ENCODE results near the gene RIMBP2.

The RIMBP2 gene

GRCh38 chr12:130581782-130582181 is 134.3 kb downstream of the RIMBP2 start:
- in situ Hi-C loops (cut with MboI; ENCODE audit: low sequenced_read_pairs), result no loop called here

DNA sequence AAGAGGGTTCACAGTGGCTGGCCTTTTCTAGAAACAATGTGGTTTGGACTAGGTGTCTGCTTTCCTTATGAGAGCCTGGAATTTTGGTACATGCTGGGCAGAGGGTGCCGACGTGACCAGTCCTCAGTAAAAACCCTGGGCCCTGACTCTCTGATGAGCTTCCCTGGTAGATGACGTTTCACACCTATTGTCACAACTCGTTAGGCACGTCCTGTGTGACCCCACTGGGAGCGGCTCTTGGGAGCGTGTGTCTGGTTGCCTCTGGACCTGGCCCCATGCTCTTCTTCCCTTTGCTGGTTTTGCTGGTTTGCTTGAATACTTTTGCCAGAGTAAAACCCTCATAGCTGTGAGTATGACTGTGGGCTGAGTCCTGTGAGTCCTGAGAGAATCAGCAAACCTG is 136.9 kb downstream of the RIMBP2 start:
- in situ Hi-C loops (cut with MboI; ENCODE audit: low sequenced_read_pairs), result no loop called here

- in situ Hi-C loops (cut with MboI; ENCODE audit: low sequenced_read_pairs), result no loop called here
Measured at GRCh38 chr12:130577351-130577750, 138.7 kb downstream of the RIMBP2 start.

DNA sequence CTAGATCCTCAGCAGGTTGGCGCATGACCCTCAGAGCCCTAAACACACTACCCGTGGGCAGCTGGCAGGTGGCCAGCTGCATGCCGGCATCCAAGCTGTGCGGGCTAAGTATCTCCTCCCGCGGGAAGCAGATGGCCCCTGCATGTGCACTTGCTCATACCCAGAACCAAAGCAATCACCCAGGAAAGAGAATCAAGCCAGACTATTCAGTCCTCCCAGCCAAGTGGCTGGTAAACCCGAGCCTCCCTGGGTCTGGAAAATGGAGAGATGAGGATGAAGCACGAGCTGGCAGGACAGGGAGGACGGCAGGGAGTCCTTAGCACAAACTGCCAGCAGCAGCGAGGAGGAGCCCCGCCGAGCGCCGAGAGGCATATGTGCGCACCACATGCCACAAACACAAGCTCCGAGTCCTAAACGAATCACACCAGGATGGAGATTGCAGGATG is 139.7 kb downstream of the RIMBP2 start:
- in situ Hi-C loops (cut with MboI; ENCODE audit: low sequenced_read_pairs), result no loop called here

DNA sequence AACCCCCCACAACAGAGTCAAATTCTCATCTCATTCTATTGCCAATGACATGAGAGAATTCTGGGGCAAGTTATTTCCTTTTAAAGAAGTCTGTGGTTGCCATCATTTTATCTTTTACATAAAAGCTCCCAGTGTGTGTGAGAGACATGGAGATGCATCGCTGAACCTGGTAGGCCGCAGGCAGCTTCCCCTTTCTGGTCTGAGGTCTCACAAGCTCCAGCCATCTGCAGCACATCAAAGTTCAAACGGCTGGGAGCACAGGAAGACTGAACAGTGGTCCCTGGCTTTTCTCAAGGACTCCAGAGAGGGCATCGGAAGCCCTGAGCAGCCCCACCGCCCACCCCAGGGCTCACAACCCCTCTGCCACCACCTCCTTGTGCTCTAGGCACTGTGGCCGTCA is 141.7 kb downstream of the RIMBP2 start:
- in situ Hi-C loops (cut with MboI; ENCODE audit: low sequenced_read_pairs), result no loop called here

DNA sequence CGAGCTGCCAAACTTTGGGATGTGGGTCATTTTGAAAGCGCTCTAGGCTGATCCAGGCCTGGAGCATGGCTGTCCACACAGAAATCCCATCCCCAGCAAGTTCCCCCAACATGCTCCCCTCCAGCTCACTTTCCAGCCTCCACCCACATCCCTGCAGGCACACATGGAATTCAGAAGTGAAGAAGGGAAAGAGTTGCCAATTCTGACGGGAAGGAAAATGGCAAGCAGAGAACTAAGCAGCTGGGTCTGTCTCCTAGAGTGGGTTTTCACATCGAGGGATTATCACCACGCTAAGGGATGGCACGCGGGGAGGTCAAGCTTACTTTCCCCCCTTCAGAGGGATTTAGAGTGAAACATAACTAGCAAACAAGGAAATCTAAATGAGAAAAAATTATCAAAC is 142.3 kb downstream of the RIMBP2 start:
- in situ Hi-C loops (cut with MboI; ENCODE audit: low sequenced_read_pairs), result no loop called here

- in situ Hi-C loops (cut with MboI; ENCODE audit: low sequenced_read_pairs), result no loop called here
Measured at GRCh38 chr12:130573235-130573634, 142.9 kb downstream of the RIMBP2 start.

DNA sequence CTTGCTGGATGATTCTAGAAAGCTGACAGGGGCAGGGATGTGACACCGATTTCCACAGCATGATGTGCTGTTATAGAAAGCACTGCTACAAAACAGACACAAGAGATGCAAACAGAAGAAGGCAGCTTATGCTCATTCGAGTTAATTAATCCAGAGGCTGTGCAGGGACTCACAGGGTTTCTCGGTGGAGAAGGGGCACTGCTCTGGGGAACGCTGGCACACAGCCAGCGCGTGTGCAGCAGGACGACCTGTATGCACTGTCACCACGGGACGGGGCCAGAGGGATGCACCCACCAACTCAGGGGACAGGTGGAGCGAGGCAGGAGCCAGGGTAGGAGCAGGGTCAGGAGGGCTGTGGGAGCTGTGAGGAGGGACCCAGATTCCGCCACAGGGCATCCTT is 143.5 kb downstream of the RIMBP2 start:
- in situ Hi-C loops (cut with MboI; ENCODE audit: low sequenced_read_pairs), result no loop called here

DNA sequence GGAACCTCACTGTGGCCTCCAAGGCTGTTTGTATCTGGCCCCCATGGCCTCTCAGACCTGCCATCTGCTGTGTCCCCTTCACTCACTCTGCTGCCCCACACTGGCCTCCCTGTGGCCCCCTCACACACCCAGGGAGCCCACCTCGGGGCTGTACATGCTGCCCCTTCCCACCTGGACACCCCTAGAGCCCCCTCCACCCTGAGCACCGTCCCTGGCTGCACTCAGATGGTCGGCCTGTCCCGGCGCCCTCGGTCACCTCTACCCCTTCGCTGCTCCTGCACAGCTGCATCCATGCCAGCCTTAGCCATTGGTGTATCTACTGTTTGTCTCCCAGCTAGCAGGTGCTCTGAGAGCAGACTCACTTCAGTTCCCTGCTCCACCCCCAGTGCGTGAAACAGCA is 144.4 kb downstream of the RIMBP2 start:
- in situ Hi-C loops (cut with MboI; ENCODE audit: low sequenced_read_pairs), result no loop called here

GRCh38 chr12:130571089-130571488 is 145.0 kb downstream of the RIMBP2 start:
- in situ Hi-C loops (cut with MboI; ENCODE audit: low sequenced_read_pairs), result no loop called here

GRCh38 chr12:130569521-130569920 is 146.6 kb downstream of the RIMBP2 start:
- in situ Hi-C loops (cut with MboI; ENCODE audit: low sequenced_read_pairs), result no loop called here

DNA sequence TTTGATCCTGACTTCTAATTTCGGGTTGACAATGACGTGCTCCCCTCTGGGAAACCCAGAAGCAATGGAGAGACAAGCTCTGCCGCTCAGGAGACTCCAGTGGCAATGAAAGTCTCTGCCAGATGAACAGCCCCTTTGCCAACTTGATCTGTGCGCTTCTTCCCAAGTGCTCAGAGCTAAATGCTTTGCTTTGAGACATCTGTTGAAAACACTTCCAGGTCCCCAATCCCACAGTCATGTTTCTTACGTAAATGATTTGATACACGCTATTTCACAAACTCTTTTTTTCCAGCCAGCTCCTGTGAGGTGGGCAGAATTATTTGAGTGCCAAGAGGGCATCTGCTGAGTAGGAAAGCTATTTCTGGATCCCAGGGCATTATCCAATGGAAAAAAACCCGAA is 147.6 kb downstream of the RIMBP2 start:
- in situ Hi-C loops (cut with MboI; ENCODE audit: low sequenced_read_pairs), result no loop called here

- in situ Hi-C loops (cut with MboI; ENCODE audit: low sequenced_read_pairs), result no loop called here
Measured at GRCh38 chr12:130568041-130568440, 148.1 kb downstream of the RIMBP2 start.

DNA sequence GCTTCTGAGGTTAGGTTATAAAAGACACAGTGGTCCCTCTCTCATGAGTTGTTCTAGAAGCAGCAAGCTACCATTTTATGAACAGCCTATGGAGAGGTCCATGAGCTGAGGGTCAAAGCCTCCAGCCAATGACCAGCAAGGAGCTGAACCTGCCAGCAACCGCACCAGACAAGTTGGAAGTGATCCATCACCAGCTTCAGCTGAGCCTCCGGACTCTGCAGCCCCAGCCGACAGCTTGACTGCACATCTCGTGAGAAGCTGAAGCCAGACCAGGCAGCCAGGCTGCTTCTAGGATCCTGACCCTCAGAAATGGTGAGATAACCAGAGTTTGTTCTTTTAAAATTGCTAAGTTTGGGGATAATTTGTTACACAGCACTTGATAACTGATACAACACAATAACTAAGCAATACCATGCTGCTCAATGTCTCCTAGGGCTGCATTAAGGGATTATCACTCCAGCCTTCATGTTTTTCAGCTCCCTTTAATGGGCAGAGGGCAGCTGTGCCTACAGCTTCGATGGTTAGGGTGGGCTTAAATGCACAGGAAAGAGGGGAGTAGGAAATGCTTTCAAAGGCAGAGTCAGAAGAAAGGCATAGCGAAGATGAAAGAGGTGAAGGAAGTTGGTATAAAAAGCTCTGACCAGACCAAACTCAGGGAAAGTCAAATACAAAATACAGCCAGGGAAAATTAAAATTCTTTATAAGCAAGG is 149.5 kb downstream of the RIMBP2 start:
- in situ Hi-C loops (cut with MboI; ENCODE audit: low sequenced_read_pairs), result no loop called here

DNA sequence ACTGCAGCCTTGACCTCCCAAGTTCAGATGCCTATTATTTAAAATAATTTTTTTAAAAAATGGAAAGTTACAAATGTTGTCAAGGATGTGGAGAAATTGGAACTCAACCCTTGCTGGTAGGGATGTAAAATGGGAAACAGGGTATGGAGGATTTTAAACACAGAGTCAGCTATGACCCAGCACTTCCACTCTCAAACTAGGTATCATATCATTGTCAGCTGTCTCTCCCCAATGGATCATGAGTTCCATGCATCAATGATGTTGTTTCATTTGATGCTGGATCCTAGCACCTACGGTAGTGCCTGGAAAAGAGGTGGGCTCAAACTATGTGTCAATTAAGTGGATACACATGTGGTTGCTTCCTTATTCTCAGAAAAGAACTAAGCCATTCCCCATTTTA is 150.9 kb downstream of the RIMBP2 start:
- in situ Hi-C loops (cut with MboI; ENCODE audit: low sequenced_read_pairs), result no loop called here

DNA sequence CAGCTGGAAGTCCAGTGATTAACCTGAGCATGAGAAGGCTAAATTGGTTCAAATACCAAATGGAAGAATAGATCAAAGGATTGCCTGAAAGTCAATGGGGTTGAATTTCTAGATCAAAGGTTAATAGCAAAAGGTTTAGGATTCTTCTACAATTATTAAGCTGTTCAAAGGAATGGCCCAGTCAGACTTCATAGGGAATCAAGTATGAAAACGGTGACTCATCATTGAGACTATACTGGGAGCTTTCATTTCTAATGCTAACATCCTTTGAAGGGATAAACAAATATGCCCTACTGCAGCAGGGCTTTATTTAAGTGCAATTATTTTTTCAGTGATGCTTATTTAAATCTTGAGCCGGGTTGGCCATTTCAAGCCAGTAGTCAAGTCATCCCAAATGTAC is 152.8 kb downstream of the RIMBP2 start:
- in situ Hi-C loops (cut with MboI; ENCODE audit: low sequenced_read_pairs), result no loop called here

DNA sequence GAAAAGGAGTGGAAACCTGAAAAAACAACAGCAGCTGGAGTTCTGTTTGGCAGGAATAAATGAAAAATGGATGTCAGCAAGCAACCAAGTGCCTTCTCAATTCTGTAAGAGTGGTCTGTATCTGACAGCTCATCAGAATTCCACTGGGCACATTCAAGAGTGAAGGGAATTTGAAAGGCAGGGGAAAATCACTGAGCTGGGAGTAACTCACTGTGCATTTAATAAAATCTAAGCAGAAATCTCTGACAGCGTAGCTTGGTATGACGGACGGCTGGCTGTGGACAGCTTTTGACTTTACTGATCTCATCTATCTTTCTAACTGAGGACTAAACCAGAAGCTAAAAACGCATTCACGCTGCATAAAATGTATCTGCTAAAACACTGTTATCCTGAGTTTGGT is 153.4 kb downstream of the RIMBP2 start:
- in situ Hi-C loops (cut with MboI; ENCODE audit: low sequenced_read_pairs), result no loop called here

GRCh38 chr12:130560321-130560720 is 155.8 kb downstream of the RIMBP2 start:
- in situ Hi-C loops (cut with MboI; ENCODE audit: low sequenced_read_pairs), result no loop called here

DNA sequence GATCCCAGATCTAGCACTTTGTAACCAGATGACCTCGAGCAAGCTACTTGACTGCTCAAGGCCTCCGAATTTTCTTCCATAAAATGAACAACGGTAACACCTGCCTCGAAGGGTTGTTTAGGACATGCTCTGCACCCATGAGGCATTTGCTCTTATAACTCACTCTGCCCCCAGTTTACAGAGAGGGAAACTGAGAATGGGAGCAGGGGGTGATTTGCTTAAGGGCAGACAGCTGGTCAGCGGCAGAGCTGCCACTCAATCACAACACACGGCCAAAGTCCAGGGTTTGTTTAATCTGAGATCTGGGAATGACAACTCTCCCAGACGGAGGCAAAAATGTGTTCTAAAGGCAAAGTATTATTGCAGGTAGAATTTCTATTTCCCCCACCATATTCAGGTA is 156.3 kb downstream of the RIMBP2 start:
- in situ Hi-C loops (cut with MboI; ENCODE audit: low sequenced_read_pairs), result no loop called here

DNA sequence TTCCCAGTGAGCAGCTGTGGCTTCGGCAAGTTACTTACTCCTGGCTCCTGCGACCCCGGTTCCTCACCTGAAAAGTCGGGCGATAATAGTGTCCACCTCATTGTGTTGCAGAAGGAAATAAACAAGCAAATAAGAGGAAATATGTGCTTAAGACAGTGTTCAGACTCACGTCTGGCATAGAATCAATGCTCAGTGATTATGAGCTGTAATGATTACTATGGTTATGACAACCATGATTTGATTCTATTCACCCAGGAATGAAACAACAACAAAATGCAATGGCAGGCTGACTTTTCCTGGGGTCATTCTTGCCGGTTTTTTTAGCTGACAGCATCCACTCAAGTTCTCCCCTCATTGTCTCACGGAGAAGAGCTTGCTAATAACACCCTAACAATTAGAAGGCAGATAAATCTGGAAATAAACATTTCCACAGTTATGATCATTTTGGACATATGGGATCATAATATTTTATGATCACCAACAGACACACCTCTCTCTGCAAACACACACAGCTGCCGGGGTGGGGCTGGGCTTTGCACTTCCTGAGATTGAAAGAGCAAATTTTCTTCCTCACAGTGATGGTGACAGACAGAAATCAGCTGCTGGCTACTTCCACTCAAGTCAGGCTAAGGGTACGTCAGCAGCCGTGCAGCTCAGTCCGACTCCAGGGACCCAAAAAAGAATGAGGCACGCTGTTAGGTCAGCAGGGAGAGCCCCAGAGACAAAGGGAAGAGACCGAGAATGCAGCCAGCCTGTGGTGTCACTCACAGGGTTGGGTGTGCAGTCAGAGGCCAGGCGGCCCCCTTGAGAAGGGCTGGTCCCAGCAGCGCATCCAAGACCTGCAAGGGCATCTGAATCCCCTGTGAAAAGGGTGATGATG is 158.0 kb downstream of the RIMBP2 start:
- in situ Hi-C loops (cut with MboI; ENCODE audit: low sequenced_read_pairs), result no loop called here

DNA sequence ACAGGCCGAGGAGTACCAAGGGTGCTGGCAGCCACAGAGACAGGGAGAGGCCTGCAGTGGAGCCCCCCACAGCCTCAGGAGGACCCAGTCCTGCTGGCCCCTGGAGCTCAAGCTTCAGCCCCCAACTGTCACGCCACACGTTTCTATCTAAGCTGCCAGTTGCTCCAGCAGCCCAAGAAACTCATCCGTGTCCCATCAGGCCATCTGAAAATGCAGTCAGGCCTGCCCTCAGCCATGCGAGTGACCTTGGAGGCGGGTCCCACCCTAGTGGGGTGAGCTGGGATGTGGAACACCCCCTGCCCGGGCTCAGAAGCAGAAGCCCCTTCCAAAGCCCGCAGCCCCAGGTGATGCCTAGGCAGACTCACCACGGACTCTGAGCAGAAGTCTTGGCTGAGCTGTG is 158.9 kb downstream of the RIMBP2 start:
- in situ Hi-C loops (cut with MboI; ENCODE audit: low sequenced_read_pairs), result no loop called here

DNA sequence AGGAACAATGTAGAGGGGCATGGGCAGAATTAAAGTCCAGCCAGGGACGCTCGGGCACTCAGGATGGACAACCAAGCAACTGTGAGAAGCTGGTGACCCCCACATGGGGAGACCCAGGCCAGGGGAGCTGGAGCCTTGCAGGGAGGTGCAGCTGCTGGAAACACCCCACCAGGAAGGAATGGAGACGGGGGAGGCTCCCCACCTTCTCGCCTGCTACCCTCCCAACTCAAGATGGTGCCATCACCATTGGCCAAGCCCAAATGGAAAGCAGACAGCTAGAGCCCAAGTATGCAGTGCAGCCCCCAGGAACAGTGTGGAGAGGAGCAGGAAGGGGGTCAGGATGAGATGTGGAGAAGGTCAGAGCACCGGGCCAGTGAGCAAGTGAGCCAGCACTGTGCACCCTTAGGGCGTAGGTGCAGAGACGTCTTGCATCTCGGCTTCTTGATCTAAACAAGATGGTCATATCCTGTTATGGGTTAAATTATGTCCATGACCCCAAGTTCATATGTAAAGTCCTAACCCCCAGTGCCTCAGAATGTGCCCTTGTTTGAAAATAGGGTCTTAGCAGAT is 159.5 kb downstream of the RIMBP2 start:
- in situ Hi-C loops (cut with MboI; ENCODE audit: low sequenced_read_pairs), result no loop called here
